Mammary epithelial cell (primary cell): ENCODE measurements around the gene FMN1.

ENCODE experiments used
- EZH2 ChIP-seq: IDR thresholded peaks from 2 replicates; pipeline ENCODE4 v1.6.1; 2012; ENCODE audit warnings: low read length, inconsistent platforms, borderline replicate concordance
- TF ChIP-seq, protein P1 (sequence below), 2 donors: IDR thresholded peaks in 1 of 2; conservative IDR thresholded peaks in 1 of 2; 2 replicates each; pipeline ENCODE4 v1.5.1; 2011 to 2012; ENCODE audit warnings: inconsistent platforms in 2 of 2, low read length in 2 of 2, mild to moderate bottlenecking in 2 of 2, control low read depth in 1 of 2, low read depth in 1 of 2; ENCODE audit not compliant: insufficient read depth in 1 of 2; ENCODE audit errors: extremely low read depth in 1 of 2

DNA sequence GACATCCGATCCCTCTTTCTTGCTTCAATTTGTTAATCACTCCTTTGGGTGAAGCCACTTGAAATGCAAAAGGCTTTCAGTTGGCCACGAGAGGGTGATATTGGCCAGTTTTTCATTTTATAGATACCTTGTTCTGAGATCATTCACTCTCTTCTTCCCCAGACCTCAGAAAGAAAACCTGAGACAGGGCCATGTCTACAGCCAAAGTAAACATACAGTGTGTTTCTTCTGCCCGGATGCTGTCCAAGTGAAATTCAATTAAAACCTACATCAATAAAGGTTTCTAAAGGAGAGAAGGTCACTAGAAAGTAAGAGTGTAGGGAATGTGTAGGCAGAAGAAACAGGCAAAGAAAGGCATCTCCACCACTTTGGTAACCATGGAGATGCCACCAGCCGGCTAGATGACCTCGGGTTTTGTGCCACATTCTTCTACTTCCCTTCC, 39.5 kb upstream of the FMN1 start:
- TF ChIP-seq, protein P1, sequence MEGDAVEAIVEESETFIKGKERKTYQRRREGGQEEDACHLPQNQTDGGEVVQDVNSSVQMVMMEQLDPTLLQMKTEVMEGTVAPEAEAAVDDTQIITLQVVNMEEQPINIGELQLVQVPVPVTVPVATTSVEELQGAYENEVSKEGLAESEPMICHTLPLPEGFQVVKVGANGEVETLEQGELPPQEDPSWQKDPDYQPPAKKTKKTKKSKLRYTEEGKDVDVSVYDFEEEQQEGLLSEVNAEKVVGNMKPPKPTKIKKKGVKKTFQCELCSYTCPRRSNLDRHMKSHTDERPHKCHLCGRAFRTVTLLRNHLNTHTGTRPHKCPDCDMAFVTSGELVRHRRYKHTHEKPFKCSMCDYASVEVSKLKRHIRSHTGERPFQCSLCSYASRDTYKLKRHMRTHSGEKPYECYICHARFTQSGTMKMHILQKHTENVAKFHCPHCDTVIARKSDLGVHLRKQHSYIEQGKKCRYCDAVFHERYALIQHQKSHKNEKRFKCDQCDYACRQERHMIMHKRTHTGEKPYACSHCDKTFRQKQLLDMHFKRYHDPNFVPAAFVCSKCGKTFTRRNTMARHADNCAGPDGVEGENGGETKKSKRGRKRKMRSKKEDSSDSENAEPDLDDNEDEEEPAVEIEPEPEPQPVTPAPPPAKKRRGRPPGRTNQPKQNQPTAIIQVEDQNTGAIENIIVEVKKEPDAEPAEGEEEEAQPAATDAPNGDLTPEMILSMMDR (conservative IDR thresholded peaks at IDR 0.05 in 1 of 2, IDR thresholded peaks at IDR 0.05 in 1 of 2; ENCODE audit: extremely low read depth in 1 of 2, insufficient read depth in 1 of 2, low read depth in 1 of 2, low read length in 2 of 2) = peak; percentile 68 to 77
- no peak for TF ChIP-seq EZH2
